ENCODE data around the gene SLC13A3.

Gene SLC13A3

DNA sequence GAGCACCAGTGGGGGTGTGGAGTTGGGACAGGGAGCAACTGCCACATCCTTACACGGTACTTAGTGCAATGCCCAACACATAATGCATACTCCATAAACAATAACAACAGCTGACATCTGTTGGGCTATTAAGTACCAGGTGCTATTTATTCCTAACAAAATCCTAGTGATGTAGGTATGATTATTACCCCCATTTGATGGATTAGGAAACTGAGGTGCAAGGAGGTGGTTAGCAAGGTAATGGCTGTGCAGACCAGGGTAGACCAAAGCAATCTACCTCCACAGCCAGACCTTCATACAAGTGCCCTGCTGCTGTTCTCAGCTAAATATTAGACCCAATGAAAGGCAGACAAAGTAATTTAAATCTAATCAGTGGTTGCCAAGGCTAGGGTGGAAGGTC is 36.8 kb downstream of the SLC13A3 start:
- no peak for TF ChIP-seq JUND (IDR thresholded peaks at IDR 0.05; ENCODE audit: low read depth)
- in situ Hi-C loops (cut with HindIII; ENCODE audit: low pct_unique_long_range_greater_than_20kb, low sequenced_read_pairs), result no loop called here
- DNase-seq (ENCODE audit: low read depth in 1 of 2, low spot score in 1 of 2), result no peak

DNA sequence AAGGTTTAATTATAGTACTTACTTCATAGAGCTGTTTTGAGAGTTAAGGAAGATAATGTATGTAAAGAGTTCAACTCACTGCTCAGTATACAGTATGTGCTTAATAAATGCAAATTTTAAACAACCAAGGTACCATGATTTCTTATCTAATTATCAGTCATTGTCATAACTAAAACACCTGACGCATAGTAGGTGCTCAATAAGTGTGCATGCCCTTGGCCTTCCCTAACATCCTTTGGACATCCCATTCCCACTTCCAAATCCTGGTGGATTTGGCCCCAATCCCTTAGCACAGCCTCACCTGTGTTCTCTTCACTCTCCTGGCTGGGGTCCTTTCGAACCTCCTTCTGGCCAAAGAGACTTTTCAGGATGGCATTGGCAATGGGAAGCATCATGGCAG is 41.1 kb downstream of the SLC13A3 start:
- in situ Hi-C loops (cut with HindIII; ENCODE audit: low pct_unique_long_range_greater_than_20kb, low sequenced_read_pairs), result no loop called here
- DNase-seq (ENCODE audit: low read depth in 1 of 2, low spot score in 1 of 2), result no peak
- no peak for TF ChIP-seq JUND (IDR thresholded peaks at IDR 0.05; ENCODE audit: low read depth)

DNA sequence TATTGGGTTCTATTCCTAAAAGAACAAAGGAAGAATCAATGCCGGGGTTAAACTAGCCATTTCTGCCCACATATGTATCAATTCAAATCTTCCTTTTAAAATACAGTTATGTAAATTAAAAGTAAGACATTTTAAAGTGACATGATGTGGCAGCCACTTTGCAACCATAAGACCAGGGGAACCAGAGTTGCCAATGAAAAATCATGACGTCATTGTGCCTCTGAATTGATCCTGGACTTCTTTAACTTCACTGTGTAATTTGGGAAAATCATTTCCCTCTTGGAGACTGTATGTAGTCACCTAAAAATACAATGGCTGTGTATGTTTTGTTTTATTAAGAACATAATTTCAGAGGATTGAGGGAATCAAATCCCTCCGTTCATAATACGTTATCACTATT is 42.2 kb downstream of the SLC13A3 start:
- in situ Hi-C loops (cut with HindIII; ENCODE audit: low pct_unique_long_range_greater_than_20kb, low sequenced_read_pairs), result no loop called here
- no peak for DNase-seq (ENCODE audit: low read depth in 1 of 2, low spot score in 1 of 2)
- no peak for TF ChIP-seq JUND (IDR thresholded peaks at IDR 0.05; ENCODE audit: low read depth)

DNA sequence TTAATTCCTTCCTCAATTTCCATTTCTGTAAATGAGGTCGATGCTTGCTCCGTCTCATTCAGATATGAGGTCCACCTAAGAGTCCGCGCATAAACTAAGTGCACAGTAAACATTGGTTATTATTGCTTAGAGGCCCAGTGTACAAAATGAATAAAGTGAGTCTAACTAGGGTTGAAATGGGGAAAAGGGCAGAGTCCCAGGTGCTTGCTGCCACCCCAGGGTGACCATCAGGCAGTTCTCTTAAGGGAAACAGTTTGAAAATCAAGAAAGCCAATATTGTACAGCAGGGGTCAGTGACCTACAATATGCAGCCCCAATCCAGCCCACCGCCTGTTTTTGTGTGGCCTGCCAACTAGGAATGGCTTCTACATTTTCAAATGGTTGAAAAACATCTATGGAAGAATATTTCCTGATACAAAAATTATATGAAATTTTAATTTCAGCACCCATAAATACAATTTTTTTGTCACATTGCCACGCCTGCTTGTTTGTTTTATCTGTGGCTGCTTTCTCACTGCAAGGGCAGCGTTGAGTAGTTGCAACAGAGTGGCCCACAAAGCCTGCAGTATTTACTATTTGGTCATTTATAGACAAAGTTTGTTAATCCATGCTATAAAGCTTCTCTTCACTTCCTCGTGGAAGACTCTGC is 43.3 kb downstream of the SLC13A3 start:
- in situ Hi-C loops (cut with HindIII; ENCODE audit: low pct_unique_long_range_greater_than_20kb, low sequenced_read_pairs), result no loop called here
- DNase-seq (ENCODE audit: low read depth in 1 of 2, low spot score in 1 of 2), result no peak
- TF ChIP-seq JUND (IDR thresholded peaks at IDR 0.05; ENCODE audit: low read depth), result no peak

DNA sequence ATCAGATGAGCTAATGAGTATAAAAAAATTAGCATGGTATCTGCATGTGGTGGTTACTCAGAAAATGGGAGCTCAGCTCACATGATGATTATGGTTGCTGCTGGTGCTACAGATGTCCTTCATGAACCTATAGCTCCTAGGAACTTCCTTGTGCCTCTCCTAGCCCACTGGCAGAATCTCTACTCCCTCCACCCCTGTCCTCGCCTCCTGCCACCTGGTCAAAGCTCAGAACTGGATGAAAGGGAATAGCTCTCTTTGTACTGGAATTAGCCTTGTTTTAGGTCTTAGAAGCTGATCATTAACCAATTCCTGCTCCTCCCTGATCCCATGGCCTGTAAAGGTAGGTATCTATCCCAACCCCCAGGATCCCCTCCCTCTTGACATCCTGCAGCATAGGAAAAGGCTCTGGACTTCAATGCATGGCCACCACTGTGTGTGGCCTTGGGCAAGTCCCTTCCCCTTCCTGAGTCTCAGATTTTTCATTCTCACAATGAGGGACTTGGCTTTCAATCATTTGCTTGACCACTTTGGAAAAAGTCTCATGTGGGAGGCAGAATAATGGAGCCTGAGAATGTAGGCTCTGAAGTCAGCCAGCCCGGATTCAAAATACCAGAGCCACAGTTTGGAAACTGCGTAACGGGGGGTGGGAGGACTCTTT is 43.9 kb downstream of the SLC13A3 start:
- no peak for DNase-seq (ENCODE audit: low read depth in 1 of 2, low spot score in 1 of 2)
- TF ChIP-seq JUND (IDR thresholded peaks at IDR 0.05; ENCODE audit: low read depth), result no peak
- in situ Hi-C loops (cut with HindIII; ENCODE audit: low pct_unique_long_range_greater_than_20kb, low sequenced_read_pairs), result no loop called here

DNA sequence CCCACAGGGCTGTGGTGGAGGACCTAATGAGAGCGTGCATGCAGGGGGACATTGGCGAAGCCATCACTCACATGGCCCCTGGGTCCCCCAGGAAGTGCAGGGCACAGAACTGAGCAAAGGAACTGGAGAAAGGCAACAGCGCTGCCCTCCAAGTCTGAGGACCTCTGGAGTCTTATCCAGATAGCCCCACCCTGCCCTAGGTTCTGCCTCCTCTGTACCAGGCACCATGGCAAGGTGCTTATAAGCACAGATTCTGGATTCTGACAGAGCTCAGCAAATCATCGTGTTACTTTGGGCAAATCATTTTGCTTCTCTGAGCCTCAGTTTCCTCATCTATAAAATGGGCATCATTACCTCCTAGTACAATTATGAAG is 44.5 kb downstream of the SLC13A3 start:
- no peak for DNase-seq (ENCODE audit: low read depth in 1 of 2, low spot score in 1 of 2)
- in situ Hi-C loops (cut with HindIII; ENCODE audit: low pct_unique_long_range_greater_than_20kb, low sequenced_read_pairs), result no loop called here
- no peak for TF ChIP-seq JUND (IDR thresholded peaks at IDR 0.05; ENCODE audit: low read depth)

DNA sequence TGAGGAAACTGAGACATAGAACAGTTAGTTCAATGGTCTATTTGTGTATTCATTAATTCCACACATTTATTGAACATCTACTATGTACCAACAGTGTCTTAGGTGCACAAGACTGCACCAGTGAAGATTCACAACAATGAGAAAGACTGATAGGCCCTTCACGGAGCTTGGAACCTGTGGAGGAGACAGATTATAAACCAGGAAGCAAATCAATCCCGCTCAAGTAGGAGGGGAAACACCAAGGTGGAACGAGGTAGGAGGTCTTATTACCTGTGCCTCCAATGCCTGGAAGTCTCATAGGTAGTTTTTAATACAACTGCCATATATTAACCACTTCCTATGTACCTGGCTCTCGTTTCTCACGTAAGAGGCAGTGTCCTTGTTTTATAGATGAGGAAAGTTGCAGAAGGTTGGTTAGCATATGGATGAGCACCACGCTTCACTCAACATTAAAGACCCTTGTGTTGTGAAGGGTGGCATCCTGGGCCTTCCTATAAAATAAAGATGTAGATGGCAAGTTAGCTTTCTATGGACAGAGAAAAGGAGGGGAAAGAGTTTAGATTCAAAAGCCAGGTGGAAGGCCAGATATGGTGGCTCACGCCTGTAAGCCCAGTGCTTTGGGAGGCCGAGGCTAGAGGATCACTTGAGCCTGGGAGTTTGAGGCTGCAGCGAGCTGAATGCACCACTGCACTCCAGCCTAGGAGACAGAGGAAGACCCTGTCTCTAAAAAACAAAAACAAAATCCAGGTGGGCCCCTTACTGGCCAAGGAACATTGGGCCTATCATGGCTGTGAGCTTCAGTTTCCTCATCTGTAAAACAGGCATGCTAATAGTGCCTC is 45.1 kb downstream of the SLC13A3 start:
- DNase-seq (ENCODE audit: low read depth in 1 of 2, low spot score in 1 of 2), result no peak
- in situ Hi-C loops (cut with HindIII; ENCODE audit: low pct_unique_long_range_greater_than_20kb, low sequenced_read_pairs), result no loop called here
- TF ChIP-seq JUND (IDR thresholded peaks at IDR 0.05; ENCODE audit: low read depth), result no peak

DNA sequence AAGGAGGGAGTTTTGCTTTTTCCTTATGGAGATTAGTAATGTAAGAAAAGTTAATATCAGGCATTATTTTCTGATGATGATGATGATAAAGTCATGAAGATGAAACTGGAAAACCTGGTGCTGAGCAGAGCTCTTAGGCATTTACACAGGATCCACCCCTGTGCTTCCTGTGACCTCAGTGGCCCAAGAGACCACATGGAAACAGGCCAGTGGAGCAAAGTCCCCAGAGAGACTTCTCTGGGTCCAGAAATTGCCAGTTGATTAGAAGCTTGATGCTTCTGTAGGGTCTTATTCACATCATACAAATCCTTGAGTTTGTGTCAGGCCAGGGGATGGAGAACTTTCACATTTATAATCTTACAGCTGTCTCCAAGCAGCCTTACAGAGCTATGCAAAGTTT is 46.1 kb downstream of the SLC13A3 start:
- DNase-seq (ENCODE audit: low read depth in 1 of 2, low spot score in 1 of 2), result no peak
- no peak for TF ChIP-seq JUND (IDR thresholded peaks at IDR 0.05; ENCODE audit: low read depth)
- in situ Hi-C loops (cut with HindIII; ENCODE audit: low pct_unique_long_range_greater_than_20kb, low sequenced_read_pairs), result no loop called here

DNA sequence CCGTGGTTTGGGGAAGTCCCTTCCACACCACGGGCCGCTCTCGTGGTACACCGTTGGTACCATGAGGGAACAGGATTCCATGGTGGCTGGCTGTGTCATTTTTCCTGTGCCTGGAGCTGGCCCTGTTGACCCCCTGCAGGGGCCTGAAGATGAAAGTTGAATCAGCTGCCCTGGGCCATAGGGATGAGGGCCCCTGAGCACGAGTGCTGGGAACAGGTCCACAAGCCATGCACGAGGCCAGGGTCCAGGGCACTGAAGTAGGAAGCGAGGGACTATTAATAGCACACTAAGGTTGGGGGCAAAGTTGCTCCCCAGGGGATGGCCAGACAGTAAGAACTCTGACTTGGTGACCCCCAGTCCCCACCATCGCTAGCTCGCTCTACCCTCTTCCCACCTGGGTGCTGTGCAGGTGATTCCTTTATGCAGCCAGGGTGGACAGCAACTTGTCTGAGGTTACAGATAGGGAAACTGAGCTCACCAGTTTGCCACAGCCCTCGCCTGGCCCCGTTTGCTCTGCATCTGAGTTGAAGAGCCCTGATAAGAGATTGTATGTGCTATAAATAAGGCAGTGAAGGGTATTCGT is 46.6 kb downstream of the SLC13A3 start:
- no peak for DNase-seq (ENCODE audit: low read depth in 1 of 2, low spot score in 1 of 2)
- in situ Hi-C loops (cut with HindIII; ENCODE audit: low pct_unique_long_range_greater_than_20kb, low sequenced_read_pairs), result no loop called here
- no peak for TF ChIP-seq JUND (IDR thresholded peaks at IDR 0.05; ENCODE audit: low read depth)

DNA sequence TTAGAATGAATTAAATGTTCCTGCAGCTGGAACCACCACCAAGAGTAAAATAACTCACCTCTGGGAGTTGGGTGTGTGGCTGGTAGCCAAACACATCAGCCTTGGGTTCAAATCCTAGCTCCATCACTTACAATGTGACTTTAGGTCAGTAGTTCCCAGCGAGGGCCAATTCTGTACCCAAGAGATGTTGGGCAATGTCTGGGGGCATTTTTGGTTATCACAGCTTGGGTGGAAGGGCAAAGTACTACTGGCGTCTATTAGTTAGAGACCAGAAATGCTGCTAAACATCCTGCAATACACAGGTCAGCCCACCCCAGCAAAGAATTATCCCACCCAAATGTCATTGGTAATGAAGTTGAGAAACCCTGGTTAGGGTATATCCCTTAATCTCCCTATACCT is 48.8 kb downstream of the SLC13A3 start:
- TF ChIP-seq JUND (IDR thresholded peaks at IDR 0.05; ENCODE audit: low read depth), result no peak
- in situ Hi-C loops (cut with HindIII; ENCODE audit: low pct_unique_long_range_greater_than_20kb, low sequenced_read_pairs), result no loop called here
- DNase-seq (ENCODE audit: low read depth in 1 of 2, low spot score in 1 of 2), result no peak

DNA sequence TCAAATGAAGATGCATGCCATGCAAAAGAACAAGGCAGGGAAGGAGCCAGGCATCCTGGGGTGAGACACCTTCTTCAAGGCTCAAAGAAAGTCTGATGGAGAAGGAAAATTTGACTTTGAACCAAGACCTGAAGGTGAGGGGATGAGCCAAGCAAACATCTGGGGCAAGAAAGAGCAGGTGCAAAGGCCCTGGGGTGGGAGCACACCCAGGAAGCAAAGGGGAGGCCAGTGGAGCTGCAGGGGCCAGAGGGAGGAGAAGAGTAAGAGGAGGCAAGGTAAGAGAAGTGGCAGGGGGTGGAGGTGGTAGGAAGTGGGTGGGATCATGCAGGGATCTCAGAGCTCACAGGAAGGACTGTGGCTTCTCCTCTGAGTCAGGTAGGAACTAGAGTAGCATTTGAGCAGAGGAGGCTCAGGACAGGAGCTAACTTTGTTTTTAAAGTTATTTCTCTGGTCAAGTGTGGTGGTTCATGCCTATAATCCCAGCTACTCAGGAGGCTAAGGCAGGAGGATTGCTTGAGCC is 49.6 kb downstream of the SLC13A3 start:
- DNase-seq (ENCODE audit: low read depth in 1 of 2, low spot score in 1 of 2), result no peak
- in situ Hi-C loops (cut with HindIII; ENCODE audit: low pct_unique_long_range_greater_than_20kb, low sequenced_read_pairs), result no loop called here
- TF ChIP-seq JUND (IDR thresholded peaks at IDR 0.05; ENCODE audit: low read depth), result no peak

DNA sequence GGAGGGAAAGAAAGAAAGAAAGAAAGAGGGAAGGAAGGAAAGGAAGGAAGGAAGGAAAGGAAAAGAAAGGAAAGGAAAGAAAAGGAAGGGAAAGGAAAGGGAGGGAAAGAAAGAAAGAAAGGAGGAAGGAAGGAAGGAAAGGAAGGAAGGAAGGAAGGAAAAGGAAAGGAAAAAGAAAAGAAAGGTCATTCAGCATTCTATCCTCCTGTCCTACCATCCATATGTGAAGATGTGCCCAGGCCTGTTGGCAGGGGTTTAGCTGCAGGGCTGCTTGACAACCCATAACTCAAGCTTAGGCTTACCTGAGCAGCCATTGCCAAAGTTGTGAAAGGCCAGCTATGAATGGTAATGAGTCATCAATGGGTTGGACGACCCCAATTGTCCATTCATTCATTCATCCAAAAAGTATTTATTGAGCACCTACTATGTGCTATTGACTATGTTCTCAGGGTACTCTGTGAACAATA is 50.9 kb downstream of the SLC13A3 start:
- in situ Hi-C loops (cut with HindIII; ENCODE audit: low pct_unique_long_range_greater_than_20kb, low sequenced_read_pairs), result no loop called here
- no peak for TF ChIP-seq JUND (IDR thresholded peaks at IDR 0.05; ENCODE audit: low read depth)
- DNase-seq (ENCODE audit: low read depth in 1 of 2, low spot score in 1 of 2), result no peak
